Upper lobe of left lung (tissue), 6 donors: ENCODE results near the gene HES7. TPM values are rescaled to one million over a fixed set of nuclear protein-coding genes. Genes with fewer than 3 reads are reported as not detected.

Experiments
- ATAC-seq, 2 donors: fragments of 200-7000 bp; cut with Tn5 transposase; one replicate each; pipeline ENCODE4 v1.9.1; 2022; ENCODE audit warnings: mild to moderate bottlenecking in 2 of 2, moderate library complexity in 2 of 2; ENCODE audit not compliant: low FRiP score in 2 of 2
- DNase-seq, 2 donors: peaks; one replicate each; pipeline ENCODE4 v3.0.0-alpha.2; 2019 to 2020
- H3K27ac ChIP-seq, 4 donors: fragments of 200-600 bp; sonication (generic); one replicate each; pipeline ENCODE4 v1.5.1; 2016 to 2019
- H3K27me3 ChIP-seq, 4 donors: fragments of 200-600 bp; sonication (generic); one replicate each; pipeline ENCODE4 v1.5.1; 2017 to 2019
- H3K36me3 ChIP-seq, 4 donors: fragments of 200-600 bp; sonication (generic); one replicate each; pipeline ENCODE4 v1.5.1; 2016 to 2019
- H3K4me1 ChIP-seq, 4 donors: fragments of 200-600 bp; sonication (generic); one replicate each; pipeline ENCODE4 v1.5.1; 2018 to 2019
- H3K4me3 ChIP-seq, 4 donors: fragments of 200-600 bp; sonication (generic); one replicate each; pipeline ENCODE4 v1.5.1; 2017 to 2019; ENCODE audit warnings: mild to moderate bottlenecking in 2 of 4, moderate library complexity in 1 of 4
- H3K9me3 ChIP-seq, 4 donors: fragments of 200-600 bp; sonication (generic); one replicate each; pipeline ENCODE4 v1.5.1; 2018 to 2019
- EP300 ChIP-seq, 4 donors: sonication (generic); formaldehyde crosslinking; IDR thresholded peaks; one replicate each; pipeline ENCODE4 v1.5.1; 2017; ENCODE audit warnings: antibody characterized with exemption in 4 of 4, control low read depth in 2 of 4
- POLR2A ChIP-seq, 4 donors: fragments of 450-650 bp; IDR thresholded peaks; one replicate each; pipeline ENCODE4 v1.5.1; 2016 to 2017; ENCODE audit warnings: antibody characterized with exemption in 4 of 4, mild to moderate bottlenecking in 2 of 4
- POLR2AphosphoS5 ChIP-seq, 2 donors: sonication (generic); formaldehyde crosslinking; IDR thresholded peaks; one replicate each; pipeline ENCODE4 v1.5.1; 2017; ENCODE audit warnings: antibody characterized with exemption in 2 of 2
- WGBS, 2 donors: methylation state at CpG; one replicate each; pipeline ENCODE4 v1.1.5; 2017 to 2018; 5-methylcytosine and 5-hydroxymethylcytosine counted together
- total RNA-seq, 6 donors: library from RNA; depleted of rRNA in 4 of 6; stranded (reverse); fragments of >200 nt in 4 of 6; gene quantifications; one replicate each; pipeline versions ENCODE4 v1.1.0 to v1.2.1, GENCODE V29; 2016 to 2021
- TF ChIP-seq, protein P1 (sequence below), 6 experiments: fragments of 450-650 bp in 4 of 6; fragments of 200-600 bp in 2 of 6; sonication (generic) in 2 of 6; IDR thresholded peaks; one replicate each; pipeline ENCODE4 v1.5.1; 2016 to 2019; ENCODE audit warnings: antibody characterized with exemption in 6 of 6
- donor health status: DM: no; HTN: no; CAD: no; lungs with moderate emphysema.
- donor health status: DM: no; HTN: yes; CAD: no; lungs with severe emphysema.

The HES7 gene
- total RNA-seq, 6 donors from 2014 or later, result 4.9 TPM; not detected in 5

DNA sequence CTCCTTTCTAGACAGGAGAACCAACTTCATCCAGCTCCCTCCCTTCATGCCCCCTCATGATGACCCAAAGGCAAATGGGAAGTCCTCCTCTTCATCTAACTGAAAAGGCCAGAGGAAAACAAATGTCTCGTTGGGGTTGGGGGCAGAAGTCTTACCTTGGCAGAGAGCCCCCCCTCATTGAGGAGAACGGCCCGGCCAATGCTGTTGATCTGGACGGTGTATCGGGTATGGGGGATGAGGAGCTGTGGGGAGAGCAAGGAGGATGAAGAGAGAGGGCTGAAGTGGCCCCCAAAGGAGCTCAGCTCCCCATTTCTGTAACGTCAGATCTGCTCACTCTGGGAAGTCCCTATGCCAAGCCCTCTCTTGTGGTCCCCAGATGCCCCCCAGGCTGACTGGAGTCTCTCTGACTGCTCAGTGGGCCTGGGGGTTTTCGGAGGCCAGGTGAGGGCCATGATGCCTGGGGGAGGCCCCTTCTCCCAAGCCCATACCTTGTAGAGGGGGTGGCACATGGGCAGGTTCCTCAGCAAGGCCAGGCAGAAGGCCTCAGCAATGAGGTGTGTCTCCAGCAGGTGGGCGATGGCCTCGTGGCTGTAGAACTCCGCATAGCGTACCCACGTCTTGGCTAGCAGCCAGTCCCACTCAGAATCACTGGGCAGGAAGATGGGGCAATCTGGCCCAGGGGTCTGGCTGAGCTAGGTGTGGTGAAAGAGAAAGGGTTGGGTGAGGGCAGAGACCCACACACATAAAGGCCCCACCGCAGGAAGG is 47.2 kb downstream of the HES7 start:
- Histone ChIP-seq H3K9me3 (no peaks in the 10 kb centered on the region), H3K4me1 (peaks cover 30 to 39% (median 35%) of the 10 kb centered on the region in 4 donors), H3K27ac (no peak overlapping the region), H3K4me3 (no peak overlapping the region), H3K36me3 (no peaks in the 10 kb centered on the region), H3K27me3 (peaks cover 0 to 60% (median 32%) of the 10 kb centered on the region in 4 donors)
- WGBS, 2 donors, result 71 to 78% methylated on average over 12 to 13 of the region's 13 CpGs
- TF ChIP-seq, protein P1, sequence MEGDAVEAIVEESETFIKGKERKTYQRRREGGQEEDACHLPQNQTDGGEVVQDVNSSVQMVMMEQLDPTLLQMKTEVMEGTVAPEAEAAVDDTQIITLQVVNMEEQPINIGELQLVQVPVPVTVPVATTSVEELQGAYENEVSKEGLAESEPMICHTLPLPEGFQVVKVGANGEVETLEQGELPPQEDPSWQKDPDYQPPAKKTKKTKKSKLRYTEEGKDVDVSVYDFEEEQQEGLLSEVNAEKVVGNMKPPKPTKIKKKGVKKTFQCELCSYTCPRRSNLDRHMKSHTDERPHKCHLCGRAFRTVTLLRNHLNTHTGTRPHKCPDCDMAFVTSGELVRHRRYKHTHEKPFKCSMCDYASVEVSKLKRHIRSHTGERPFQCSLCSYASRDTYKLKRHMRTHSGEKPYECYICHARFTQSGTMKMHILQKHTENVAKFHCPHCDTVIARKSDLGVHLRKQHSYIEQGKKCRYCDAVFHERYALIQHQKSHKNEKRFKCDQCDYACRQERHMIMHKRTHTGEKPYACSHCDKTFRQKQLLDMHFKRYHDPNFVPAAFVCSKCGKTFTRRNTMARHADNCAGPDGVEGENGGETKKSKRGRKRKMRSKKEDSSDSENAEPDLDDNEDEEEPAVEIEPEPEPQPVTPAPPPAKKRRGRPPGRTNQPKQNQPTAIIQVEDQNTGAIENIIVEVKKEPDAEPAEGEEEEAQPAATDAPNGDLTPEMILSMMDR (IDR thresholded peaks at IDR 0.05), result no peak
- TF ChIP-seq POLR2A (IDR thresholded peaks at IDR 0.05) (no peak), EP300 (IDR thresholded peaks at IDR 0.05) (no peak), POLR2AphosphoS5 (IDR thresholded peaks at IDR 0.05) (no peak)
- ATAC-seq (no peak), DNase-seq (no peak)

- H3K4me1 ChIP-seq, result peaks cover 30 to 39% (median 35%) of the 10 kb centered on the region in 4 donors
- no peaks in the 10 kb centered on the region for H3K36me3 ChIP-seq
- H3K27ac ChIP-seq, result no peak overlapping the region
- DNase-seq (no peak), ATAC-seq (no peak)
- TF ChIP-seq, protein P1 (IDR thresholded peaks at IDR 0.05), result no peak
- TF ChIP-seq EP300 (IDR thresholded peaks at IDR 0.05) (no peak), POLR2AphosphoS5 (IDR thresholded peaks at IDR 0.05) (no peak), POLR2A (IDR thresholded peaks at IDR 0.05) (no peak)
- H3K27me3 ChIP-seq, result peaks cover 0 to 60% (median 32%) of the 10 kb centered on the region in 4 donors
- no peaks in the 10 kb centered on the region for H3K9me3 ChIP-seq
- H3K4me3 ChIP-seq, result no peak overlapping the region
- 90 to 96% methylated on average over 14 of the region's 14 CpGs for WGBS, 2 donors
Observed at GRCh38 chr17:8075574-8076342, 48.1 kb downstream of the HES7 start.

GRCh38 chr17:8075081-8075480 is 48.8 kb downstream of the HES7 start:
- ATAC-seq, result no peak
- H3K27me3 ChIP-seq, result peaks cover 0 to 53% (median 32%) of the 10 kb centered on the region in 4 donors
- no peak overlapping the region for H3K27ac ChIP-seq
- 88 to 95% methylated on average over 3 of the region's 3 CpGs for WGBS, 2 donors
- TF ChIP-seq POLR2AphosphoS5 (IDR thresholded peaks at IDR 0.05) (no peak), POLR2A (IDR thresholded peaks at IDR 0.05) (no peak), EP300 (IDR thresholded peaks at IDR 0.05) (no peak)
- TF ChIP-seq, protein P1 (IDR thresholded peaks at IDR 0.05), result no peak
- H3K36me3 ChIP-seq, result no peaks in the 10 kb centered on the region
- H3K4me3 ChIP-seq, result no peak overlapping the region
- H3K9me3 ChIP-seq, result no peaks in the 10 kb centered on the region
- H3K4me1 ChIP-seq, result peaks cover 29 to 33% (median 29%) of the 10 kb centered on the region in 4 donors
- DNase-seq, result no peak

GRCh38 chr17:8074554-8074953 is 49.4 kb downstream of the HES7 start:
- Histone ChIP-seq H3K27ac (no peak overlapping the region), H3K4me1 (peaks cover 28 to 31% (median 29%) of the 10 kb centered on the region in 4 donors), H3K9me3 (no peaks in the 10 kb centered on the region), H3K36me3 (no peaks in the 10 kb centered on the region), H3K27me3 (peaks cover 0 to 50% (median 32%) of the 10 kb centered on the region in 4 donors), H3K4me3 (no peak overlapping the region)
- ATAC-seq (no peak), DNase-seq (no peak)
- TF ChIP-seq EP300 (IDR thresholded peaks at IDR 0.05) (no peak), POLR2A (IDR thresholded peaks at IDR 0.05) (no peak), POLR2AphosphoS5 (IDR thresholded peaks at IDR 0.05) (no peak)
- TF ChIP-seq, protein P1 (IDR thresholded peaks at IDR 0.05), result no peak
- WGBS, 2 donors, result 55 to 59% methylated on average over 7 of the region's 7 CpGs
